GM10266 (cell line): ENCODE data around the gene CTPS2.
"Not testable (repeated sequence)": the region's sequence is repeated elsewhere in the genome, so short reads cannot be mapped to it uniquely, and the experiment has no call there.

Source experiments
- DNase-seq: peaks from one replicate; pipeline ENCODE4 v3.0.0; 2012; ENCODE audit errors: extremely low spot score
- CTCF ChIP-seq: IDR thresholded peaks from 2 replicates; pipeline ENCODE4 v1.5.1; 2012; ENCODE audit warnings: mild to moderate bottlenecking, low read depth; ENCODE audit not compliant: control insufficient read depth, insufficient read depth; ENCODE audit errors: missing control alignments

CTPS2 gene

GRCh38 chrX:16745102-16745501, 32.6 kb upstream of the CTPS2 start:
- DNase-seq: no peak
- no peak for TF ChIP-seq CTCF

GRCh38 chrX:16743604-16744325, 31.3 kb upstream of the CTPS2 start:
- DNase-seq: no peak
- TF ChIP-seq CTCF: no peak

- DNase-seq: no peak
- no peak for TF ChIP-seq CTCF
These were observed 27.1 kb upstream of the CTPS2 start for GRCh38 chrX:16739574-16739973.

GRCh38 chrX:16737024-16737423, 24.6 kb upstream of the CTPS2 start:
- no peak for TF ChIP-seq CTCF
- no peak for DNase-seq

GRCh38 chrX:16733013-16733412, 20.5 kb upstream of the CTPS2 start:
- no peak for DNase-seq
- no peak for TF ChIP-seq CTCF

GRCh38 chrX:16730450-16730849, 18.0 kb upstream of the CTPS2 start:
- TF ChIP-seq CTCF: no peak
- no peak for DNase-seq

GRCh38 chrX:16727637-16728036, 15.2 kb upstream of the CTPS2 start:
- DNase-seq: no peak
- TF ChIP-seq CTCF: no peak

- DNase-seq: not testable (repeated sequence)
These were observed 14.0 kb upstream of the CTPS2 start for GRCh38 chrX:16726347-16726988.
